A549 (cell line): ENCODE results near the gene LRRC1.

ENCODE experiments used
- CTCF ChIP-seq: fragments of >200 bp; sonication (Bioruptor Twin); formaldehyde crosslinking; IDR thresholded peaks from 3 replicates; pipeline ENCODE4 v1.5.1; 2016
- NFE2L2 ChIP-seq: fragments of 150-350 bp; conservative IDR thresholded peaks from 2 replicates; pipeline ENCODE4 v1.6.1; 2014; ENCODE audit warnings: low read length
- POLR2A ChIP-seq: IDR thresholded peaks from 2 replicates; pipeline ENCODE4 v1.6.1; 2012; ENCODE audit warnings: mild to moderate bottlenecking, low read length

- TF ChIP-seq CTCF (no peak), NFE2L2 (no peak), POLR2A (no peak)
These were observed 135.0 kb downstream of the LRRC1 start for GRCh38 chr6:53929821-53930120.
